H1 (cell line): ENCODE results near the gene GALNT13. TPM values are rescaled to one million over a fixed set of nuclear protein-coding genes. Genes with fewer than 3 reads are reported as not detected.

Experiments
- CTCF ChIA-PET: fragments of 300-600 bp; sonication (Branson Sonifier 250); formaldehyde crosslinking; loops from one replicate; lab custom pipeline; 2021; ENCODE audit not compliant: partially characterized antibody; lab: Charles Lee
- POLR2A ChIA-PET: fragments of 300-600 bp; sonication (Branson Sonifier 250); formaldehyde crosslinking; loops from one replicate; lab custom pipeline; 2021; ENCODE audit warnings: inconsistent platforms; ENCODE audit not compliant: partially characterized antibody; lab: Charles Lee
- DNase-seq, 2 experiments: peaks; one replicate each; pipeline versions ENCODE4 v3.0.0 to v3.0.0-alpha.2; 2010 to 2022; ENCODE audit warnings: low spot score in 2 of 2, low read depth in 1 of 2, mixed read lengths in 1 of 2
- FAIRE-seq: peaks from 2 replicates; lab custom pipeline; 2011; peaks lifted over from hg19 to GRCh38; lab: Jason Lieb, UNC
- H2AFZ ChIP-seq: 2 replicates; pipeline ENCODE4 v1.8.1; 2012; ENCODE audit warnings: low read length, inconsistent platforms
- H2AK5ac ChIP-seq: 2 replicates; pipeline ENCODE4 v1.6.1; 2013; ENCODE audit warnings: low read depth, low read length
- H2BK120ac ChIP-seq: replicated peaks from 2 replicates; pipeline ENCODE3; 2013; ENCODE audit warnings: low read depth, low read length, inconsistent platforms
- H2BK12ac ChIP-seq: 2 replicates; pipeline ENCODE4 v1.6.1; 2013; ENCODE audit warnings: low read depth, low read length
- H2BK15ac ChIP-seq: 2 replicates; pipeline ENCODE4 v1.6.1; 2013; ENCODE audit warnings: low read length
- H2BK20ac ChIP-seq: 2 replicates; pipeline ENCODE4 v1.6.1; 2013; ENCODE audit warnings: low read length
- H2BK5ac ChIP-seq: 2 replicates; pipeline ENCODE4 v1.6.1; 2013; ENCODE audit warnings: low read depth, low read length
- H3K14ac ChIP-seq: 2 replicates; pipeline ENCODE4 v1.6.1; 2013; ENCODE audit warnings: inconsistent platforms; ENCODE audit not compliant: insufficient read length
- H3K18ac ChIP-seq: 2 replicates; pipeline ENCODE4 v1.6.1; 2013; ENCODE audit warnings: low read length; ENCODE audit errors: extremely low read depth
- H3K23ac ChIP-seq: 2 replicates; pipeline ENCODE4 v1.6.1; 2013; ENCODE audit warnings: inconsistent platforms; ENCODE audit not compliant: insufficient read length
- H3K23me2 ChIP-seq: 2 replicates; pipeline ENCODE4 v1.6.1; 2013; ENCODE audit warnings: low read depth, low read length
- H3K27ac ChIP-seq: 2 replicates; pipeline ENCODE4 v1.6.1; 2011; ENCODE audit warnings: low read depth, low read length, inconsistent platforms
- H3K27me3 ChIP-seq, 4 experiments: replicated peaks in 1 of 4; 1 replicate in 1 of 4; 2 replicates in 3 of 4; pipeline versions ENCODE4 v1.6.1 to v1.8.1; 2011 to 2013; ENCODE audit warnings: low read length in 3 of 4, mild to moderate bottlenecking in 3 of 4, inconsistent platforms in 2 of 4, mixed read lengths in 2 of 4, moderate library complexity in 1 of 4; ENCODE audit not compliant: control insufficient read depth in 3 of 4, insufficient read depth in 3 of 4; ENCODE audit errors: extremely low read depth in 1 of 4
- H3K36me3 ChIP-seq, 4 experiments: 2 replicates each; pipeline versions ENCODE4 v1.6.1 to v1.8.1; 2011 to 2013; ENCODE audit warnings: mild to moderate bottlenecking in 4 of 4, low read length in 3 of 4, moderate library complexity in 2 of 4, control low read depth in 1 of 4, inconsistent platforms in 1 of 4; ENCODE audit not compliant: insufficient read depth in 4 of 4, control insufficient read depth in 2 of 4
- H3K4ac ChIP-seq: replicated peaks from 2 replicates; pipeline ENCODE3; 2013; ENCODE audit warnings: low read length, low read depth, mixed read lengths, inconsistent platforms; ENCODE audit not compliant: insufficient read length
- H3K4me1 ChIP-seq, 4 experiments: replicated peaks in 1 of 4; 1 replicate in 1 of 4; 2 replicates in 3 of 4; pipeline versions ENCODE4 v1.6.1 to v1.8.1; 2011 to 2013; ENCODE audit warnings: low read length in 3 of 4, inconsistent platforms in 2 of 4, mixed read lengths in 1 of 4; ENCODE audit not compliant: insufficient read depth in 4 of 4, control insufficient read depth in 3 of 4
- H3K4me2 ChIP-seq, 2 experiments: 2 replicates each; pipeline versions ENCODE4 v1.6.1 to v1.8.1; 2011 to 2013; ENCODE audit warnings: low read depth in 2 of 2, low read length in 2 of 2, control low read depth in 1 of 2, inconsistent platforms in 1 of 2, mild to moderate bottlenecking in 1 of 2; ENCODE audit not compliant: insufficient read depth in 1 of 2
- H3K4me3 ChIP-seq, 4 experiments: fragments of 200-600, 300-600 bp in 1 of 4; sonication (generic), shearing (Covaris generic), sonication (Bioruptor Twin) in 1 of 4; 2 replicates each; pipeline versions ENCODE4 v1.5.1 to v1.8.1; 2011 to 2016; ENCODE audit warnings: low read length in 4 of 4, low read depth in 3 of 4, control low read depth in 2 of 4, inconsistent platforms in 2 of 4, mild to moderate bottlenecking in 2 of 4, mixed read lengths in 1 of 4, moderate library complexity in 1 of 4; ENCODE audit not compliant: insufficient read depth in 2 of 4; ENCODE audit errors: extremely low read depth in 1 of 4
- H3K56ac ChIP-seq: replicated peaks from 2 replicates; pipeline ENCODE3; 2013; ENCODE audit warnings: low read depth, mild to moderate bottlenecking, mixed read lengths, low read length, inconsistent platforms; ENCODE audit not compliant: insufficient read length
- H3K79me1 ChIP-seq: 2 replicates; pipeline ENCODE4 v1.6.1; 2013; ENCODE audit warnings: low read depth, low read length, control low read depth
- H3K79me2 ChIP-seq, 2 experiments: 2 replicates each; pipeline versions ENCODE4 v1.6.1 to v1.8.1; 2012 to 2013; ENCODE audit warnings: low read length in 2 of 2, mild to moderate bottlenecking in 2 of 2, inconsistent platforms in 1 of 2; ENCODE audit not compliant: insufficient read depth in 2 of 2, control insufficient read depth in 1 of 2
- H3K9ac ChIP-seq, 4 experiments: replicated peaks in 1 of 4; 1 replicate in 1 of 4; 2 replicates in 3 of 4; pipeline versions ENCODE4 v1.6.1 to v1.8.1; 2011 to 2013; ENCODE audit warnings: low read depth in 3 of 4, low read length in 3 of 4, control low read depth in 2 of 4, mild to moderate bottlenecking in 2 of 4, moderate library complexity in 2 of 4, inconsistent platforms in 1 of 4; ENCODE audit errors: extremely low read depth in 1 of 4
- H3K9me3 ChIP-seq, 2 experiments: 2 replicates each; pipeline versions ENCODE4 v1.6.1 to v1.8.1; 2012 to 2013; ENCODE audit warnings: mild to moderate bottlenecking in 2 of 2, moderate library complexity in 2 of 2, control low read depth in 1 of 2, inconsistent platforms in 1 of 2, low read depth in 1 of 2, low read length in 1 of 2, mixed read lengths in 1 of 2; ENCODE audit not compliant: insufficient read depth in 2 of 2
- H4K20me1 ChIP-seq, 2 experiments: replicated peaks in 1 of 2; 2 replicates each; pipeline versions ENCODE3 to v1.8.1; 2011 to 2013; ENCODE audit warnings: inconsistent platforms in 2 of 2, low read length in 2 of 2, mild to moderate bottlenecking in 1 of 2; ENCODE audit not compliant: insufficient read depth in 2 of 2, control insufficient read depth in 1 of 2
- H4K5ac ChIP-seq: 2 replicates; pipeline ENCODE4 v1.6.1; 2013; ENCODE audit warnings: low read length, low read depth, mixed read lengths, inconsistent platforms; ENCODE audit not compliant: insufficient read length
- H4K8ac ChIP-seq: 2 replicates; pipeline ENCODE4 v1.8.0; 2013; ENCODE audit warnings: mild to moderate bottlenecking, moderate library complexity, low read length, inconsistent platforms; ENCODE audit not compliant: insufficient read depth; ENCODE audit errors: extremely low read depth
- H4K91ac ChIP-seq: replicated peaks from 2 replicates; pipeline ENCODE3; 2013; ENCODE audit warnings: low read length, mixed read lengths, inconsistent platforms; ENCODE audit not compliant: insufficient read length
- CHD2 ChIP-seq: IDR thresholded peaks from 2 replicates; pipeline ENCODE4 v1.6.1; 2012; ENCODE audit warnings: low read length, improper control_type of control experiment
- CREB1 ChIP-seq: IDR thresholded peaks from 2 replicates; pipeline ENCODE4 v1.6.1; 2012; ENCODE audit warnings: inconsistent platforms
- EP300 ChIP-seq, 2 experiments: IDR thresholded peaks; 1 replicate in 1 of 2; 2 replicates in 1 of 2; pipeline ENCODE4 v1.6.1; 2011 to 2012; ENCODE audit warnings: low read depth in 2 of 2, low read length in 2 of 2, mild to moderate bottlenecking in 2 of 2, borderline replicate concordance in 1 of 2, inconsistent platforms in 1 of 2, moderate library complexity in 1 of 2
- FOSL1 ChIP-seq: IDR thresholded peaks from 2 replicates; pipeline ENCODE4 v1.6.1; 2011; ENCODE audit warnings: mild to moderate bottlenecking, low read depth, low read length, moderate library complexity; ENCODE audit not compliant: insufficient read depth
- JUN ChIP-seq: IDR thresholded peaks from 2 replicates; pipeline ENCODE4 v1.6.1; 2011; ENCODE audit warnings: low read depth, mild to moderate bottlenecking, improper control_type of control experiment, low read length
- JUND ChIP-seq: IDR thresholded peaks from 2 replicates; pipeline ENCODE4 v1.6.1; 2011; ENCODE audit warnings: mild to moderate bottlenecking, improper control_type of control experiment, low read length
- RBBP5 ChIP-seq: IDR thresholded peaks from 2 replicates; pipeline ENCODE4 v1.7.1; 2012; ENCODE audit warnings: low read depth, mild to moderate bottlenecking, inconsistent platforms, low read length, moderate library complexity, borderline replicate concordance
- RFX5 ChIP-seq: IDR thresholded peaks from 2 replicates; pipeline ENCODE4 v1.6.1; 2011; ENCODE audit warnings: low read depth, low read length, improper control_type of control experiment, borderline replicate concordance
- SIX5 ChIP-seq: IDR thresholded peaks from 2 replicates; pipeline ENCODE4 v1.6.1; 2011; ENCODE audit warnings: mild to moderate bottlenecking, low read depth, low read length
- SP2 ChIP-seq: IDR thresholded peaks from 2 replicates; pipeline ENCODE4 v1.6.1; 2012; ENCODE audit warnings: mild to moderate bottlenecking, low read length, inconsistent platforms
- SP4 ChIP-seq: IDR thresholded peaks from 2 replicates; pipeline ENCODE4 v1.6.1; 2012; ENCODE audit warnings: low read length, inconsistent platforms
- TAF7 ChIP-seq: optimal IDR thresholded peaks from 2 replicates; pipeline ENCODE3; 2011; ENCODE audit warnings: low read depth, mild to moderate bottlenecking, inconsistent platforms, low read length, moderate library complexity, borderline replicate concordance
- TBP ChIP-seq: IDR thresholded peaks from 2 replicates; pipeline ENCODE4 v1.6.1; 2011; ENCODE audit warnings: low read depth, low read length, improper control_type of control experiment
- WGBS, 2 experiments: shearing (Covaris generic) in 1 of 2; methylation state at CpG; one replicate each; pipeline versions ENCODE4 v1.1.6 to v1.1.7; 2013 to 2015; ENCODE audit warnings: low lambda C conversion rate in 2 of 2, mixed read lengths in 2 of 2, inconsistent platforms in 1 of 2, low coverage in 1 of 2, missing lambda C conversion rate in 1 of 2; ENCODE audit not compliant: insufficient replicate concordance in 2 of 2, insufficient coverage in 1 of 2, insufficient read length in 1 of 2; ENCODE audit errors: extremely low coverage in 1 of 2, missing lambda C conversion rate in 1 of 2; 5-methylcytosine and 5-hydroxymethylcytosine counted together
- polyA plus RNA-seq, 7 experiments: library from polyadenylated mRNA; depleted of rRNA in 3 of 7; stranded (reverse) in 5 of 7; unstranded in 2 of 7; fragments of >200 nt in 5 of 7; fragments of 200-250 nt in 2 of 7; gene quantifications; 1 replicate in 5 of 7; 2 replicates in 1 of 7; 4 replicates in 1 of 7; pipeline versions ENCODE4 v1.2.1 to v1.2.3, GENCODE V29; 2011 to 2013; ENCODE audit warnings: missing spikeins in 2 of 7, mixed read lengths in 2 of 7
- total RNA-seq: library from RNA; stranded (reverse); fragmentation: NEBNext Ultra II Directional; extraction: Animal tissue kit (Norgen Biotek cat#: 25700); gene quantifications from 2 replicates; pipeline ENCODE4 v1.2.1, GENCODE V29; 2021
- TF ChIP-seq, protein P1 (sequence below): IDR thresholded peaks from 2 replicates; pipeline ENCODE4 v1.6.1; 2012; ENCODE audit warnings: inconsistent platforms

GALNT13 gene
- total and polyA plus RNA-seq, 2 of the 8 experiments (the other 6 are each of a cell fraction or from before 2014, with no cell fraction given): 3.2 to 9.6 TPM

DNA sequence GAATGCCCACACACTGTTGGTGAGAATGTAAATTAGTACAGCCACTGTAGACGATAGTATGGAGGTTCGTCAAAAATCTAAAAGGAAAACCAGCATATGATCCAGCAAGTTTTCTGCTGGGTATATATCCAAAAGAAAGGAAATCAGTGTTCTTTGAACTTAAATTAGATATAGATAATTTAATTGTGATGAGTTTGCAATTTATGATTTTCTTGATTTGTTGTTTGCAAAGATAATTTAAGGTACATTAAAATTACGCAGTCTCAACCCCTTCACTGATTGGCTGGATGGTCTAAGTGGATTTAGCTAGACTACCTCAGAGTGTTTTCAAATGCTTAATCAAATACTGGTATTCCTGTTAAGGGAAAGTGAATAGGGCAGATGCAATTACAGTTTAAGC, 302.2 kb downstream of the GALNT13 start:
- Histone ChIP-seq H4K20me1 (no peaks in the 10 kb centered on the region), H2BK5ac (no peak overlapping the region), H2BK20ac (no peak overlapping the region), H3K9ac (no peak overlapping the region), H3K27ac (no peak overlapping the region), H3K14ac (no peak overlapping the region), H3K4me1 (peaks cover 0 to 3% (median 1%) of the 10 kb centered on the region in 4 experiments; a peak in 3 of 7 replicates), H3K56ac (no peak overlapping the region), H2AFZ (no peak overlapping the region), H3K18ac (no peak overlapping the region), H4K91ac (no peak overlapping the region), H3K79me2 (no peaks in the 10 kb centered on the region), H3K9me3 (no peaks in the 10 kb centered on the region), H3K4me3 (no peak overlapping the region), H3K23me2 (peaks cover 1% of the 10 kb centered on the region; the same call in 1 of the 2 replicates), H4K8ac (no peak overlapping the region), H3K36me3 (no peaks in the 10 kb centered on the region), H2BK120ac (no peak overlapping the region), H2AK5ac (no peak overlapping the region), H2BK12ac (no peak overlapping the region), H3K79me1 (no peaks in the 10 kb centered on the region), H3K23ac (no peak overlapping the region), H2BK15ac (no peak overlapping the region), H3K4me2 (no peak overlapping the region), H3K4ac (no peak overlapping the region), H4K5ac (no peak overlapping the region), H3K27me3 (no peaks in the 10 kb centered on the region)
- DNase-seq (no peak), FAIRE-seq (no peak)
- 91% methylated on average over 3 of the region's 3 CpGs; no CpG with 5 or more reads in 1 of the 2 experiments for WGBS, 2 experiments
- POLR2A ChIA-PET: no interaction called here
- TF ChIP-seq TBP (no peak), RFX5 (no peak), SP2 (no peak), EP300 (IDR thresholded peaks at IDR 0.05; ENCODE audit: borderline replicate concordance in 1 of 2, low read depth in 2 of 2, low read length in 2 of 2) (no peak), RBBP5 (no peak), TAF7 (no peak), SP4 (no peak), FOSL1 (no peak), JUN (no peak), SIX5 (no peak), CREB1 (no peak), CHD2 (no peak), JUND (no peak)
- TF ChIP-seq, protein P1, sequence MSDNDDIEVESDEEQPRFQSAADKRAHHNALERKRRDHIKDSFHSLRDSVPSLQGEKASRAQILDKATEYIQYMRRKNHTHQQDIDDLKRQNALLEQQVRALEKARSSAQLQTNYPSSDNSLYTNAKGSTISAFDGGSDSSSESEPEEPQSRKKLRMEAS: no peak
- CTCF ChIA-PET: interaction anchor here (1.2 kb wide), 1 partner anchor 201 kb away, joined by 3 read pairs; no protein-coding TSS in a partner anchor
